Smooth muscle cell (in vitro differentiated cells): ENCODE data around the gene RORB. TPM values are rescaled to one million over a fixed set of nuclear protein-coding genes. Genes with fewer than 3 reads are reported as not detected.

Experiments
- DNase-seq: peaks from one replicate; lab custom pipeline; 2025; ENCODE audit not compliant: unreplicated experiment; lab: John Stamatoyannopoulos, UW
- H2AFZ ChIP-seq: fragments of 200-600 bp; sonication (generic); 2 replicates; pipeline ENCODE4 v1.6.0; 2016; ENCODE audit warnings: antibody characterized with exemption, low read depth, mild to moderate bottlenecking
- H3F3A ChIP-seq: fragments of 200-600 bp; sonication (generic); 2 replicates; pipeline ENCODE4 v1.6.0; 2017; ENCODE audit warnings: antibody characterized with exemption, low read depth
- H3K27ac ChIP-seq: fragments of 200-600 bp; sonication (generic); 2 replicates; pipeline ENCODE4 v1.5.1; 2016; ENCODE audit warnings: low read depth, mild to moderate bottlenecking
- H3K27me3 ChIP-seq: fragments of 200-600 bp; sonication (generic); 2 replicates; pipeline ENCODE4 v1.6.1; 2016; ENCODE audit warnings: low read depth, mild to moderate bottlenecking
- H3K36me3 ChIP-seq: fragments of 200-600 bp; sonication (generic); 2 replicates; pipeline ENCODE4 v1.5.1; 2016; ENCODE audit warnings: low read depth
- H3K4me1 ChIP-seq: fragments of 200-600 bp; sonication (generic); 2 replicates; pipeline ENCODE4 v1.5.1; 2016; ENCODE audit warnings: low read depth
- H3K4me2 ChIP-seq: fragments of 200-600 bp; sonication (generic); 2 replicates; pipeline ENCODE4 v1.6.0; 2016; ENCODE audit warnings: mild to moderate bottlenecking
- H3K4me3 ChIP-seq: fragments of 200-600 bp; sonication (generic); 2 replicates; pipeline ENCODE4 v1.5.1; 2016; ENCODE audit warnings: mild to moderate bottlenecking
- H3K79me2 ChIP-seq: fragments of 200-600 bp; sonication (generic); 2 replicates; pipeline ENCODE4 v1.6.0; 2016; ENCODE audit warnings: low read depth, mild to moderate bottlenecking
- H3K9ac ChIP-seq: fragments of 200-600 bp; sonication (generic); 2 replicates; pipeline ENCODE4 v1.6.0; 2016; ENCODE audit warnings: low read depth
- H3K9me3 ChIP-seq: fragments of 200-600 bp; sonication (generic); replicated peaks from 2 replicates; pipeline ENCODE4 v1.5.1; 2016; ENCODE audit warnings: low read depth
- H4K20me1 ChIP-seq: fragments of 200-600 bp; sonication (generic); 2 replicates; pipeline ENCODE4 v1.6.0; 2016; ENCODE audit warnings: low read depth
- WGBS: methylation state at CpG from one replicate; pipeline ENCODE4 v1.1.7; 2016; ENCODE audit warnings: low lambda C conversion rate; 5-methylcytosine and 5-hydroxymethylcytosine counted together
- polyA plus RNA-seq: library from polyadenylated mRNA; unstranded; fragments of >200 nt; fragmentation: Nextera tagmentation; extraction: Ambion mirVana; gene quantifications from 2 replicates; pipeline ENCODE4 v1.2.1, GENCODE V29; 2016
- total RNA-seq: library from RNA; depleted of rRNA; stranded (reverse); fragments of >200 nt; gene quantifications from 2 replicates; pipeline ENCODE4 v1.2.3, GENCODE V29; 2014
- TF ChIP-seq, protein P1 (sequence below): fragments of 200-600 bp; sonication (generic); IDR thresholded peaks from 2 replicates; pipeline ENCODE4 v1.5.1; 2017; ENCODE audit warnings: borderline replicate concordance, mild to moderate bottlenecking, antibody characterized with exemption; ENCODE audit not compliant: insufficient read depth, poor library complexity, severe bottlenecking

RORB gene
- total and polyA plus RNA-seq, 2 experiments from 2014 or later, result 0.95 to 2.5 TPM

DNA sequence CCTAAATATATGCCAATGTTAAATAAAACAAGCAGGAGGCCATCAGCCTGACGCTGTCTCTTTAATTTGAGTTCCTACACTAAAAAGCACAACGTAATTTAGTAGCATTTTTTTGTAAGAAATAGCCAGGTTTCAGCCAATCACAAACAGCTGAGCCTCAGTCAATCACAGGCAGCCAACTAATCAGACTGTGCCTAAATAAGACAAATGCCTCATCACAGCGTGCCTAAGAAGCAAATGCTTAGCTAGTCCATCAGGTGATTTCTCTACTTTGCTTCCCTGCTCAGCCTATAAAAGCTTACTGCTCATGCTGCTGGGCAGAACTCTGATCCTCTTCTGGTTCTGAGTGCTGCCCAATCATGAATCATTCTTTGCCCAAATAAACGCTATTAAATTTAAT is 38.3 kb upstream of the RORB start:
- Histone ChIP-seq H2AFZ (no peak overlapping the region), H3K9me3 (no peaks in the 10 kb centered on the region), H3F3A (no peaks in the 10 kb centered on the region), H3K9ac (no peak overlapping the region), H3K79me2 (no peaks in the 10 kb centered on the region), H3K4me2 (no peak overlapping the region), H4K20me1 (no peaks in the 10 kb centered on the region), H3K27ac (no peak overlapping the region), H3K4me3 (no peak overlapping the region), H3K36me3 (no peaks in the 10 kb centered on the region), H3K4me1 (no peaks in the 10 kb centered on the region), H3K27me3 (no peaks in the 10 kb centered on the region)
- WGBS, result 68% methylated on average over 4 of the region's 4 CpGs
- TF ChIP-seq, protein P1, sequence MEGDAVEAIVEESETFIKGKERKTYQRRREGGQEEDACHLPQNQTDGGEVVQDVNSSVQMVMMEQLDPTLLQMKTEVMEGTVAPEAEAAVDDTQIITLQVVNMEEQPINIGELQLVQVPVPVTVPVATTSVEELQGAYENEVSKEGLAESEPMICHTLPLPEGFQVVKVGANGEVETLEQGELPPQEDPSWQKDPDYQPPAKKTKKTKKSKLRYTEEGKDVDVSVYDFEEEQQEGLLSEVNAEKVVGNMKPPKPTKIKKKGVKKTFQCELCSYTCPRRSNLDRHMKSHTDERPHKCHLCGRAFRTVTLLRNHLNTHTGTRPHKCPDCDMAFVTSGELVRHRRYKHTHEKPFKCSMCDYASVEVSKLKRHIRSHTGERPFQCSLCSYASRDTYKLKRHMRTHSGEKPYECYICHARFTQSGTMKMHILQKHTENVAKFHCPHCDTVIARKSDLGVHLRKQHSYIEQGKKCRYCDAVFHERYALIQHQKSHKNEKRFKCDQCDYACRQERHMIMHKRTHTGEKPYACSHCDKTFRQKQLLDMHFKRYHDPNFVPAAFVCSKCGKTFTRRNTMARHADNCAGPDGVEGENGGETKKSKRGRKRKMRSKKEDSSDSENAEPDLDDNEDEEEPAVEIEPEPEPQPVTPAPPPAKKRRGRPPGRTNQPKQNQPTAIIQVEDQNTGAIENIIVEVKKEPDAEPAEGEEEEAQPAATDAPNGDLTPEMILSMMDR, result no peak
- DNase-seq, result no peak

DNA sequence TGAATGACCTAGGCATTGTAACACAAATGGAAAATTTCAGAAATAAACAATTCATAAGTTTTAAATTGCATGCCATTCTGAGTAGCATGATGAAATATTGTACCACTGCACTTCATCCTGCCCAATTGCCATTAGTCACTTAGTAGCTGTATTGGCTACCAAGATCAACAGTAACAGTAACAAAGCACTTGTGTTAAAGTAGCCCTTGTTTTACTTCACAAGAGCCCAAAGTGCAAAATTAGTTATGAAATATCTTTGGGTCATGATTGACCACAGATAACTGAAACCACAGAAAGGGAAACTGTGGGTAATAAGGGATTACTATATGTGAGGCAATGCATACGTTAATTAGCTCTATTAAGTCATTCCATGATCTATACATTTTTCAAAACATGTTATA is 33.3 kb upstream of the RORB start:
- H3K36me3 ChIP-seq, result no peaks in the 10 kb centered on the region
- no peak overlapping the region for H3K27ac ChIP-seq
- H3K27me3 ChIP-seq, result no peaks in the 10 kb centered on the region
- TF ChIP-seq, protein P1, result no peak
- H3K4me2 ChIP-seq, result no peak overlapping the region
- DNase-seq, result no peak
- H3K9me3 ChIP-seq, result no peaks in the 10 kb centered on the region
- H3K4me3 ChIP-seq, result no peak overlapping the region
- no peak overlapping the region for H3K9ac ChIP-seq
- H3K79me2 ChIP-seq, result no peaks in the 10 kb centered on the region
- H3F3A ChIP-seq, result no peaks in the 10 kb centered on the region
- H3K4me1 ChIP-seq, result peaks cover 6% of the 10 kb centered on the region
- H4K20me1 ChIP-seq, result no peaks in the 10 kb centered on the region
- 53% methylated on average over 1 of the region's 1 CpG for WGBS
- no peak overlapping the region for H2AFZ ChIP-seq

GRCh38 chr9:74478606-74479005 is 18.5 kb upstream of the RORB start:
- H3K4me2 ChIP-seq, result no peak overlapping the region
- no peaks in the 10 kb centered on the region for H3K9me3 ChIP-seq
- no peaks in the 10 kb centered on the region for H4K20me1 ChIP-seq
- no peak overlapping the region for H3K27ac ChIP-seq
- no peak overlapping the region for H2AFZ ChIP-seq
- no peaks in the 10 kb centered on the region for H3K79me2 ChIP-seq
- DNase-seq, result no peak
- no peaks in the 10 kb centered on the region for H3K4me1 ChIP-seq
- H3F3A ChIP-seq, result no peaks in the 10 kb centered on the region
- no peak overlapping the region for H3K4me3 ChIP-seq
- TF ChIP-seq, protein P1, result no peak
- H3K27me3 ChIP-seq, result no peaks in the 10 kb centered on the region
- 86% methylated on average over 6 of the region's 6 CpGs for WGBS
- no peaks in the 10 kb centered on the region for H3K36me3 ChIP-seq
- no peak overlapping the region for H3K9ac ChIP-seq

DNA sequence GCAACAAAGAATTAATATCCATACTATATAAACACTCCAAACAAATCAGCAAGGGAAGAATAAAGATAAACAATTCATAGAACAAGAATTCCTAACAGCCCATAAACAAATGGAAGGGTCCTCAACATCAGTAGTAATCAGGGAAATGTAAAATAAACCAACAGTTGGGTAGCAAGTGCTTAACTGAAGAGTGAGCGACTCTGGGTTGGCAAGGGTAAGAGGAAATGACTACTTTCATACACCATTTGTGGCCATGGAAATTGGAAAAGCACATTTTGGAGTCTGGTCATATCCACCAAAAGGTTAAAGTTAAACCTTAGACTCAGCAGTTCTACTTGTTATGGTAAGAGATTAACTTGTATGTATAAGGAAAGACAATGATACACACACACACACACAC is 17.4 kb upstream of the RORB start:
- DNase-seq, result no peak
- H2AFZ ChIP-seq, result no peak overlapping the region
- no peak overlapping the region for H3K27ac ChIP-seq
- no peak overlapping the region for H3K4me2 ChIP-seq
- H3F3A ChIP-seq, result no peaks in the 10 kb centered on the region
- no peaks in the 10 kb centered on the region for H3K9me3 ChIP-seq
- H3K36me3 ChIP-seq, result no peaks in the 10 kb centered on the region
- H3K4me1 ChIP-seq, result no peaks in the 10 kb centered on the region
- WGBS, result 92% methylated on average over 1 of the region's 1 CpG
- no peaks in the 10 kb centered on the region for H3K79me2 ChIP-seq
- TF ChIP-seq, protein P1, result no peak
- no peak overlapping the region for H3K9ac ChIP-seq
- no peaks in the 10 kb centered on the region for H4K20me1 ChIP-seq
- H3K4me3 ChIP-seq, result no peak overlapping the region
- no peaks in the 10 kb centered on the region for H3K27me3 ChIP-seq
